Fibroblast of lung (primary cell): ENCODE data around the gene RPRD1A.

Source experiments
- CTCF ChIP-seq, 2 donors: IDR thresholded peaks in 1 of 2; conservative IDR thresholded peaks in 1 of 2; 1 replicate in 1 of 2; 2 replicates in 1 of 2; pipeline ENCODE4 v1.5.1; 2011 to 2012; ENCODE audit warnings: low read length in 2 of 2, control low read depth in 1 of 2, inconsistent platforms in 1 of 2, low read depth in 1 of 2, mild to moderate bottlenecking in 1 of 2
- EZH2 ChIP-seq: IDR thresholded peaks from 2 replicates; pipeline ENCODE4 v1.5.1; 2012; ENCODE audit warnings: low read length, control low read depth, mild to moderate bottlenecking; ENCODE audit errors: missing control alignments

- TF ChIP-seq CTCF (conservative IDR thresholded peaks at IDR 0.05 in 1 of 2, IDR thresholded peaks at IDR 0.05 in 1 of 2; ENCODE audit: low read depth in 1 of 2, low read length in 2 of 2) (no peak), EZH2 (no peak)
These were observed 74.3 kb downstream of the RPRD1A start for GRCh38 chr18:35993013-35993412.
